ENCODE measurements around the gene TEKT2. TPM values are rescaled to one million over a fixed set of nuclear protein-coding genes. Genes with fewer than 3 reads are reported as not detected.

The TEKT2 gene
- total and polyA plus RNA-seq, 2 of the 4 experiments (the other 2 are of a cell fraction) = 0.18 TPM; not detected in 1

DNA sequence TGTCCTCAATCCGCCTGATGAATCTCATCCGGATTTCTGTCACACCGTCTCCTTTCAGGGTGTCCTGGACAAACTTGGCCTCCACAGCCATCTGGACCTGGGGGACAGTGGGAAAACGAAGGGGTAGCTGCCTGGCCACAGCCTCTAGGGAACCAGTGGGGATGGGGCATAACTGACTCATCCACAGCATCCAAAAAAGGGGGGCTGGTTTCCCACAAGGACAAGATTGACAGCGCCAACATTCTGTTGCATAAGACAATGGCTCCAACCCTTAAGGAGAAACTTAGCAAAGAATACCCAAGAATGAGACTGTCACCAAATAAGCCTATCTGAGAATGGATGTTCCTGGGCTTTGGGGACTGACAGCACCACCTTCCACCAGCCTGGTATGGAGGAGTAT, 53.3 kb downstream of the TEKT2 start:
- ChIA-PET CTCF (no interaction called here), POLR2A (ENCODE audit: unreplicated experiment) (interaction anchor here (0.5 kb wide), 1 partner anchor 172 kb away, joined by 14 read pairs; no protein-coding TSS in a partner anchor)
- Histone ChIP-seq H3K14ac (replicated peaks; ENCODE audit: low read depth, low read length) (peak overlapping the region; percentile 74), H2AFZ (replicated peaks; ENCODE audit: low read length, poor library complexity) (peak overlapping the region; percentile 44), H3K4me3 (ENCODE audit: insufficient read depth, low read depth, low read length) (no peak overlapping the region), H4K20me1 (ENCODE audit: insufficient read depth, low read length) (peaks cover 4% of the 10 kb centered on the region; the same call in 1 of the 2 replicates), H2AK5ac (ENCODE audit: low read depth, low read length) (peak overlapping the region; percentile 54), H4K5ac (ENCODE audit: low read depth, low read length) (no peak overlapping the region), H3K56ac (ENCODE audit: extremely low read depth, insufficient read depth, low read length) (no peak overlapping the region), H3K27me3 (ENCODE audit: control insufficient read depth, insufficient read depth, low read length) (no peaks in the 10 kb centered on the region), H2BK120ac (ENCODE audit: low read depth, low read length) (peak overlapping the region; percentile 65; the same call in 1 of the 2 replicates), H3K79me1 (ENCODE audit: low read depth in 1 of 2, low read length in 2 of 2) (peaks cover 14 to 52% of the 10 kb centered on the region in 2 experiments; a peak in 3 of 4 replicates), H2BK20ac (ENCODE audit: low read depth, low read length) (peak overlapping the region; percentile 57), H3K4ac (ENCODE audit: low read depth, low read length) (peak overlapping the region; percentile 80), H3K4me1 (ENCODE audit: control insufficient read depth, insufficient read depth, low read length) (peaks cover 26% of the 10 kb centered on the region), H3K9ac (ENCODE audit: low read depth, low read length) (no peak overlapping the region), H2BK5ac (ENCODE audit: low read depth, low read length, poor library complexity, severe bottlenecking) (peak overlapping the region; percentile 66), H3K9me1 (ENCODE audit: insufficient read depth, low read length) (peaks cover 35% of the 10 kb centered on the region), H4K91ac (ENCODE audit: insufficient read depth, low read depth, low read length) (peak overlapping the region; percentile 42), H2BK15ac (ENCODE audit: low read depth, low read length) (peak overlapping the region; percentile 61; the same call in 1 of the 3 replicates), H3K23ac (ENCODE audit: low read depth, low read length) (no peak overlapping the region), H3K9me3 (ENCODE audit: control insufficient read depth, insufficient read depth, low read length) (no peaks in the 10 kb centered on the region), H3K4me2 (ENCODE audit: low read depth, low read length) (no peak overlapping the region), H4K8ac (ENCODE audit: low read depth in 2 of 2, low read length in 2 of 2) (peak overlapping the region in 1 of 2 experiments; percentile 53; a peak in 1 of 4 replicates), H3K36me3 (ENCODE audit: control insufficient read depth, insufficient read depth, low read length) (peaks cover 19% of the 10 kb centered on the region), H2AK9ac (replicated peaks; ENCODE audit: low read depth, low read length, poor library complexity) (peak overlapping the region; percentile 83), H3K27ac (ENCODE audit: insufficient read depth, low read length) (peak overlapping the region; percentile 55), H3K18ac (ENCODE audit: low read depth, low read length) (no peak overlapping the region; the same call in 1 of the 2 replicates)
- no peak for DNase-seq
- WGBS, 2 experiments (ENCODE audit: extremely low coverage in 2 of 2, insufficient read length in 1 of 2) = 95% methylated on average over 4 of the region's 5 CpGs; no CpG with 5 or more reads in 1 of the 2 experiments
- in situ Hi-C loops (cut with MboI; ENCODE audit: low sequenced_read_pairs) (no loop called here), intact Hi-C loops (cut with micrococcal nuclease) (no loop called here), dilution Hi-C loops (cut with HindIII; ENCODE audit: low sequenced_read_pairs, unreplicated experiment) (no loop called here)
- ATAC-seq (ENCODE audit: low read depth) = no peak
- TF ChIP-seq POLR2A (IDR thresholded peaks at IDR 0.05; ENCODE audit: low read depth, low read length) (no peak), RAD21 (IDR thresholded peaks at IDR 0.05; ENCODE audit: low read length) (no peak), CHD1 (IDR thresholded peaks at IDR 0.05; ENCODE audit: low read depth, low read length) (no peak), MAZ (IDR thresholded peaks at IDR 0.05; ENCODE audit: borderline replicate concordance, low read depth, low read length) (no peak), CEBPB (IDR thresholded peaks at IDR 0.05; ENCODE audit: low read depth, low read length) (no peak), BHLHE40 (IDR thresholded peaks at IDR 0.05; ENCODE audit: low read depth, low read length) (no peak), SMC3 (IDR thresholded peaks at IDR 0.05; ENCODE audit: low read depth, low read length) (no peak), RFX5 (IDR thresholded peaks at IDR 0.05; ENCODE audit: low read depth, low read length) (no peak), NFE2L2 (IDR thresholded peaks at IDR 0.05; ENCODE audit: low read depth, low read length) (no peak), MXI1 (IDR thresholded peaks at IDR 0.05; ENCODE audit: borderline replicate concordance, low read depth, low read length) (no peak), ELK1 (IDR thresholded peaks at IDR 0.05; ENCODE audit: borderline replicate concordance, low read depth, low read length) (no peak), MAFK (IDR thresholded peaks at IDR 0.05; ENCODE audit: low read depth, low read length) (no peak), RCOR1 (IDR thresholded peaks at IDR 0.05; ENCODE audit: insufficient replicate concordance, low read length) (no peak)
- TF ChIP-seq, protein P1, sequence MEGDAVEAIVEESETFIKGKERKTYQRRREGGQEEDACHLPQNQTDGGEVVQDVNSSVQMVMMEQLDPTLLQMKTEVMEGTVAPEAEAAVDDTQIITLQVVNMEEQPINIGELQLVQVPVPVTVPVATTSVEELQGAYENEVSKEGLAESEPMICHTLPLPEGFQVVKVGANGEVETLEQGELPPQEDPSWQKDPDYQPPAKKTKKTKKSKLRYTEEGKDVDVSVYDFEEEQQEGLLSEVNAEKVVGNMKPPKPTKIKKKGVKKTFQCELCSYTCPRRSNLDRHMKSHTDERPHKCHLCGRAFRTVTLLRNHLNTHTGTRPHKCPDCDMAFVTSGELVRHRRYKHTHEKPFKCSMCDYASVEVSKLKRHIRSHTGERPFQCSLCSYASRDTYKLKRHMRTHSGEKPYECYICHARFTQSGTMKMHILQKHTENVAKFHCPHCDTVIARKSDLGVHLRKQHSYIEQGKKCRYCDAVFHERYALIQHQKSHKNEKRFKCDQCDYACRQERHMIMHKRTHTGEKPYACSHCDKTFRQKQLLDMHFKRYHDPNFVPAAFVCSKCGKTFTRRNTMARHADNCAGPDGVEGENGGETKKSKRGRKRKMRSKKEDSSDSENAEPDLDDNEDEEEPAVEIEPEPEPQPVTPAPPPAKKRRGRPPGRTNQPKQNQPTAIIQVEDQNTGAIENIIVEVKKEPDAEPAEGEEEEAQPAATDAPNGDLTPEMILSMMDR (conservative IDR thresholded peaks at IDR 0.05; ENCODE audit: low read depth, low read length) = no peak
- TF ChIP-seq, protein P2, sequence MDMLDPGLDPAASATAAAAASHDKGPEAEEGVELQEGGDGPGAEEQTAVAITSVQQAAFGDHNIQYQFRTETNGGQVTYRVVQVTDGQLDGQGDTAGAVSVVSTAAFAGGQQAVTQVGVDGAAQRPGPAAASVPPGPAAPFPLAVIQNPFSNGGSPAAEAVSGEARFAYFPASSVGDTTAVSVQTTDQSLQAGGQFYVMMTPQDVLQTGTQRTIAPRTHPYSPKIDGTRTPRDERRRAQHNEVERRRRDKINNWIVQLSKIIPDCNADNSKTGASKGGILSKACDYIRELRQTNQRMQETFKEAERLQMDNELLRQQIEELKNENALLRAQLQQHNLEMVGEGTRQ (IDR thresholded peaks at IDR 0.05; ENCODE audit: low read depth, low read length) = no peak
- no TSS peak for BruUV-seq (replicated peaks)

Data from IMR-90 (cell line).